HepG2 (cell line): Measurements from ENCODE around the gene UBAP2L. TPM values are rescaled to one million over a fixed set of nuclear protein-coding genes. Genes with fewer than 3 reads are reported as not detected.
A peak's percentile ranks its signal among the peaks of the same experiment; 100 is the strongest.

Source experiments
- ESRRA ChIP-seq: sonication (generic); formaldehyde crosslinking; IDR thresholded peaks from 2 replicates; pipeline ENCODE4 v1.5.1; 2020; ENCODE audit warnings: mild to moderate bottlenecking, low read depth, missing genetic modification reagents
- FOXA1 ChIP-seq, 2 experiments: fragments of 450-650 bp in 1 of 2; sonication (generic) in 1 of 2; formaldehyde crosslinking in 1 of 2; IDR thresholded peaks; 2 replicates each; pipeline versions ENCODE4 v1.4.0 to v1.6.1; 2016 to 2020; ENCODE audit warnings: missing genetic modification reagents in 1 of 2
- ISL2 ChIP-seq: sonication (generic); formaldehyde crosslinking; IDR thresholded peaks from 2 replicates; pipeline ENCODE4 v1.5.0; 2020; ENCODE audit warnings: missing genetic modification reagents
- KMT2B ChIP-seq: IDR thresholded peaks from 2 replicates; pipeline ENCODE4 v1.6.1; 2016; ENCODE audit warnings: missing genetic modification reagents, missing compliant biosample characterization
- MAZ ChIP-seq, 2 experiments: sonication (generic) in 1 of 2; formaldehyde crosslinking in 1 of 2; IDR thresholded peaks; 2 replicates each; pipeline versions ENCODE4 v1.5.0 to v1.6.1; 2012 to 2020; ENCODE audit warnings: low read depth in 2 of 2, mild to moderate bottlenecking in 2 of 2, borderline replicate concordance in 1 of 2, improper control_type of control experiment in 1 of 2, low read length in 1 of 2, missing genetic modification reagents in 1 of 2, moderate library complexity in 1 of 2
- PCBP1 ChIP-seq: fragments of 200-400 bp; formaldehyde crosslinking; IDR thresholded peaks from 2 replicates; pipeline ENCODE4 v1.6.1; 2017; ENCODE audit warnings: mild to moderate bottlenecking, low read depth, low read length, borderline replicate concordance
- RXRB ChIP-seq: IDR thresholded peaks from 2 replicates; pipeline ENCODE4 v1.6.1; 2016; ENCODE audit warnings: borderline replicate concordance, missing genetic modification reagents, missing compliant biosample characterization
- SIX1 ChIP-seq: sonication (generic); formaldehyde crosslinking; IDR thresholded peaks from 2 replicates; pipeline ENCODE4 v1.4.0; 2020; ENCODE audit warnings: missing genetic modification reagents, borderline replicate concordance
- TBX3 ChIP-seq: fragments of 450-650 bp; IDR thresholded peaks from 2 replicates; pipeline ENCODE4 v1.6.1; 2017; ENCODE audit warnings: antibody characterized with exemption, mild to moderate bottlenecking, inconsistent platforms, borderline replicate concordance
- ZFP36L1 ChIP-seq: sonication (generic); formaldehyde crosslinking; IDR thresholded peaks from 2 replicates; pipeline ENCODE4 v1.8.0; 2022; ENCODE audit warnings: mild to moderate bottlenecking, missing genetic modification reagents, moderate library complexity
- ZMAT3 ChIP-seq: sonication (generic); formaldehyde crosslinking; conservative IDR thresholded peaks from 2 replicates; pipeline ENCODE4 v1.7.0; 2021; ENCODE audit warnings: missing genetic modification reagents
- ZNF20 ChIP-seq: sonication (generic); formaldehyde crosslinking; IDR thresholded peaks from 2 replicates; pipeline ENCODE4 v1.4.0; 2020; ENCODE audit warnings: mild to moderate bottlenecking, moderate library complexity, missing genetic modification reagents
- ZNF510 ChIP-seq: sonication (generic); formaldehyde crosslinking; IDR thresholded peaks from 2 replicates; pipeline ENCODE4 v1.4.0; 2020; ENCODE audit warnings: low read depth, mild to moderate bottlenecking, missing genetic modification reagents
- ZNF562 ChIP-seq: sonication (generic); formaldehyde crosslinking; IDR thresholded peaks from 2 replicates; pipeline ENCODE4 v1.8.0; 2022; ENCODE audit warnings: missing genetic modification reagents, borderline replicate concordance
- ZNF878 ChIP-seq: sonication (generic); formaldehyde crosslinking; IDR thresholded peaks from 2 replicates; pipeline ENCODE4 v1.8.1; 2023; ENCODE audit warnings: mild to moderate bottlenecking, missing genetic modification reagents, moderate library complexity
- polyA plus RNA-seq, 8 experiments: library from polyadenylated mRNA; depleted of rRNA in 3 of 8; stranded (reverse) in 7 of 8; unstranded in 1 of 8; fragments of >200 nt; fragmentation: Illumina TruSeq in 4 of 8; extraction: Trizol in 4 of 8; gene quantifications; 2 replicates each; pipeline versions ENCODE4 v1.2.1 to v1.2.3, GENCODE V29; 2011 to 2016; ENCODE audit warnings: low read depth in 4 of 8, missing spikeins in 1 of 8, mixed read lengths in 1 of 8; ENCODE audit not compliant: insufficient read depth in 1 of 8
- total RNA-seq, 5 experiments: library from RNA; depleted of rRNA; stranded (reverse); fragments of >200 nt; fragmentation: Illumina TruSeq; extraction: Trizol; gene quantifications; 2 replicates each; pipeline ENCODE4 v1.2.3, GENCODE V29; 2016; ENCODE audit warnings: low read depth in 1 of 5
- TF ChIP-seq, protein P1 (sequence below): IDR thresholded peaks from 2 replicates; pipeline ENCODE4 v1.6.1; 2016; ENCODE audit warnings: low read depth, missing genetic modification reagents, missing compliant biosample characterization
- TF ChIP-seq, protein P2 (sequence below): sonication (generic); formaldehyde crosslinking; IDR thresholded peaks from 2 replicates; pipeline ENCODE4 v1.8.0; 2022; ENCODE audit warnings: mild to moderate bottlenecking, missing genetic modification reagents; ENCODE audit not compliant: insufficient replicate concordance
- TF ChIP-seq, protein P3 (sequence below): sonication (generic); formaldehyde crosslinking; IDR thresholded peaks from 2 replicates; pipeline ENCODE4 v1.5.0; 2020; ENCODE audit warnings: mild to moderate bottlenecking, missing genetic modification reagents
- TF ChIP-seq, protein P4 (sequence below): sonication (generic); formaldehyde crosslinking; IDR thresholded peaks from 2 replicates; pipeline ENCODE4 v1.4.0; 2020; ENCODE audit warnings: missing genetic modification reagents

The UBAP2L gene
- total and polyA plus RNA-seq, 2 of the 13 experiments (the other 11 are each of a cell fraction or from before 2014, with no cell fraction given): 74.2 to 159 TPM

DNA sequence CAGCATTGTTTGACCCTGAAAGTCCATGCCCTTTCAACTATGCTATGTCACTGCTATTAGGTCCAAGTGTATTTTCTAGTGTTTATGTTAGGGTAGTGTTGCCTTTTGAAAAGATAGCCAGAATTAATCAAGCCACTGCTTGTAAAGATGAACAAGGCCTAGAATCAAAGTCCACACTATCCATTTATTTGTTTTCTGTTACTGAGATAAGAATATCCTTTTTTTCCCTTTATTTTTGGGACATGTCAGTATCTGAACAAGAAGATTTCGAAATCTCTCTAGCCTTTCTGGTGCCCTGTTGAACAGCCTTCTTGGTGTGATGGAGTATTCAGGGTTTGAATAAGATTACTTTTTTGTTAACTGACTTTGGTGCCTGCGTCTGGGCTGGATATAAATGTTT is 16.7 kb downstream of the UBAP2L start (continued):
- TF ChIP-seq, protein P1, sequence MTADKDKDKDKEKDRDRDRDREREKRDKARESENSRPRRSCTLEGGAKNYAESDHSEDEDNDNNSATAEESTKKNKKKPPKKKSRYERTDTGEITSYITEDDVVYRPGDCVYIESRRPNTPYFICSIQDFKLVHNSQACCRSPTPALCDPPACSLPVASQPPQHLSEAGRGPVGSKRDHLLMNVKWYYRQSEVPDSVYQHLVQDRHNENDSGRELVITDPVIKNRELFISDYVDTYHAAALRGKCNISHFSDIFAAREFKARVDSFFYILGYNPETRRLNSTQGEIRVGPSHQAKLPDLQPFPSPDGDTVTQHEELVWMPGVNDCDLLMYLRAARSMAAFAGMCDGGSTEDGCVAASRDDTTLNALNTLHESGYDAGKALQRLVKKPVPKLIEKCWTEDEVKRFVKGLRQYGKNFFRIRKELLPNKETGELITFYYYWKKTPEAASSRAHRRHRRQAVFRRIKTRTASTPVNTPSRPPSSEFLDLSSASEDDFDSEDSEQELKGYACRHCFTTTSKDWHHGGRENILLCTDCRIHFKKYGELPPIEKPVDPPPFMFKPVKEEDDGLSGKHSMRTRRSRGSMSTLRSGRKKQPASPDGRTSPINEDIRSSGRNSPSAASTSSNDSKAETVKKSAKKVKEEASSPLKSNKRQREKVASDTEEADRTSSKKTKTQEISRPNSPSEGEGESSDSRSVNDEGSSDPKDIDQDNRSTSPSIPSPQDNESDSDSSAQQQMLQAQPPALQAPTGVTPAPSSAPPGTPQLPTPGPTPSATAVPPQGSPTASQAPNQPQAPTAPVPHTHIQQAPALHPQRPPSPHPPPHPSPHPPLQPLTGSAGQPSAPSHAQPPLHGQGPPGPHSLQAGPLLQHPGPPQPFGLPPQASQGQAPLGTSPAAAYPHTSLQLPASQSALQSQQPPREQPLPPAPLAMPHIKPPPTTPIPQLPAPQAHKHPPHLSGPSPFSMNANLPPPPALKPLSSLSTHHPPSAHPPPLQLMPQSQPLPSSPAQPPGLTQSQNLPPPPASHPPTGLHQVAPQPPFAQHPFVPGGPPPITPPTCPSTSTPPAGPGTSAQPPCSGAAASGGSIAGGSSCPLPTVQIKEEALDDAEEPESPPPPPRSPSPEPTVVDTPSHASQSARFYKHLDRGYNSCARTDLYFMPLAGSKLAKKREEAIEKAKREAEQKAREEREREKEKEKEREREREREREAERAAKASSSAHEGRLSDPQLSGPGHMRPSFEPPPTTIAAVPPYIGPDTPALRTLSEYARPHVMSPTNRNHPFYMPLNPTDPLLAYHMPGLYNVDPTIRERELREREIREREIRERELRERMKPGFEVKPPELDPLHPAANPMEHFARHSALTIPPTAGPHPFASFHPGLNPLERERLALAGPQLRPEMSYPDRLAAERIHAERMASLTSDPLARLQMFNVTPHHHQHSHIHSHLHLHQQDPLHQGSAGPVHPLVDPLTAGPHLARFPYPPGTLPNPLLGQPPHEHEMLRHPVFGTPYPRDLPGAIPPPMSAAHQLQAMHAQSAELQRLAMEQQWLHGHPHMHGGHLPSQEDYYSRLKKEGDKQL (CRISPR knock-in tag): peak; percentile 76; the same call in 1 of the 2 replicates
- TF ChIP-seq ZFP36L1 (CRISPR knock-in tag) (no peak), ZNF20 (CRISPR knock-in tag) (no peak), KMT2B (no peak), ZNF878 (CRISPR knock-in tag) (no peak), ZMAT3 (CRISPR knock-in tag) (0 out of 2 replicates have a peak, but pooled peaks have one; percentile 26), ZNF510 (CRISPR knock-in tag) (no peak), SIX1 (peak; percentile 81; the same call in 1 of the 2 replicates), ISL2 (peak; percentile 95), FOXA1 (IDR thresholded peaks at IDR 0.05) (no peak), FOXA1 (CRISPR knock-in tag; IDR thresholded peaks at IDR 0.05) (peak; percentile 65), MAZ (IDR thresholded peaks at IDR 0.05; ENCODE audit: borderline replicate concordance, low read depth, low read length) (no peak), MAZ (CRISPR knock-in tag; IDR thresholded peaks at IDR 0.05; ENCODE audit: low read depth) (no peak), RXRB (peak; percentile 72; the same call in 1 of the 2 replicates), ZNF562 (CRISPR knock-in tag) (no peak), PCBP1 (no peak), TBX3 (0 out of 2 replicates have a peak, but pooled peaks have one; percentile 14), ESRRA (CRISPR knock-in tag) (no peak)
- TF ChIP-seq, protein P2, sequence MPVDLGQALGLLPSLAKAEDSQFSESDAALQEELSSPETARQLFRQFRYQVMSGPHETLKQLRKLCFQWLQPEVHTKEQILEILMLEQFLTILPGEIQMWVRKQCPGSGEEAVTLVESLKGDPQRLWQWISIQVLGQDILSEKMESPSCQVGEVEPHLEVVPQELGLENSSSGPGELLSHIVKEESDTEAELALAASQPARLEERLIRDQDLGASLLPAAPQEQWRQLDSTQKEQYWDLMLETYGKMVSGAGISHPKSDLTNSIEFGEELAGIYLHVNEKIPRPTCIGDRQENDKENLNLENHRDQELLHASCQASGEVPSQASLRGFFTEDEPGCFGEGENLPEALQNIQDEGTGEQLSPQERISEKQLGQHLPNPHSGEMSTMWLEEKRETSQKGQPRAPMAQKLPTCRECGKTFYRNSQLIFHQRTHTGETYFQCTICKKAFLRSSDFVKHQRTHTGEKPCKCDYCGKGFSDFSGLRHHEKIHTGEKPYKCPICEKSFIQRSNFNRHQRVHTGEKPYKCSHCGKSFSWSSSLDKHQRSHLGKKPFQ: no peak
- TF ChIP-seq, protein P3, sequence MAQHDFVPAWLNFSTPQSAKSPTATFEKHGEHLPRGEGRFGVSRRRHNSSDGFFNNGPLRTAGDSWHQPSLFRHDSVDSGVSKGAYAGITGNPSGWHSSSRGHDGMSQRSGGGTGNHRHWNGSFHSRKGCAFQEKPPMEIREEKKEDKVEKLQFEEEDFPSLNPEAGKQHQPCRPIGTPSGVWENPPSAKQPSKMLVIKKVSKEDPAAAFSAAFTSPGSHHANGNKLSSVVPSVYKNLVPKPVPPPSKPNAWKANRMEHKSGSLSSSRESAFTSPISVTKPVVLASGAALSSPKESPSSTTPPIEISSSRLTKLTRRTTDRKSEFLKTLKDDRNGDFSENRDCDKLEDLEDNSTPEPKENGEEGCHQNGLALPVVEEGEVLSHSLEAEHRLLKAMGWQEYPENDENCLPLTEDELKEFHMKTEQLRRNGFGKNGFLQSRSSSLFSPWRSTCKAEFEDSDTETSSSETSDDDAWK (CRISPR knock-in tag): no peak
- TF ChIP-seq, protein P4, sequence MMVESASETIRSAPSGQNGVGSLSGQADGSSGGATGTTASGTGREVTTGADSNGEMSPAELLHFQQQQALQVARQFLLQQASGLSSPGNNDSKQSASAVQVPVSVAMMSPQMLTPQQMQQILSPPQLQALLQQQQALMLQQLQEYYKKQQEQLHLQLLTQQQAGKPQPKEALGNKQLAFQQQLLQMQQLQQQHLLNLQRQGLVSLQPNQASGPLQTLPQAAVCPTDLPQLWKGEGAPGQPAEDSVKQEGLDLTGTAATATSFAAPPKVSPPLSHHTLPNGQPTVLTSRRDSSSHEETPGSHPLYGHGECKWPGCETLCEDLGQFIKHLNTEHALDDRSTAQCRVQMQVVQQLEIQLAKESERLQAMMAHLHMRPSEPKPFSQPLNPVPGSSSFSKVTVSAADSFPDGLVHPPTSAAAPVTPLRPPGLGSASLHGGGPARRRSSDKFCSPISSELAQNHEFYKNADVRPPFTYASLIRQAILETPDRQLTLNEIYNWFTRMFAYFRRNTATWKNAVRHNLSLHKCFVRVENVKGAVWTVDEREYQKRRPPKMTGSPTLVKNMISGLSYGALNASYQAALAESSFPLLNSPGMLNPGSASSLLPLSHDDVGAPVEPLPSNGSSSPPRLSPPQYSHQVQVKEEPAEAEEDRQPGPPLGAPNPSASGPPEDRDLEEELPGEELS (CRISPR knock-in tag): peak; percentile 83
